ENCODE data around the gene AFTPH.

AFTPH gene

GRCh38 chr2:64538764-64539433, 14.8 kb downstream of the AFTPH start:
- TF ChIP-seq CTCF (conservative IDR thresholded peaks at IDR 0.05; ENCODE audit: low read length) = no peak
- H3K4me3 ChIP-seq (ENCODE audit: low read length) = no peak overlapping the region
- no peak for DNase-seq (ENCODE audit: low read depth)

- no peak for TF ChIP-seq CTCF (conservative IDR thresholded peaks at IDR 0.05; ENCODE audit: low read length)
- no peak for DNase-seq (ENCODE audit: low read depth)
Observed at GRCh38 chr2:64540615-64541014, 16.5 kb downstream of the AFTPH start.

DNA sequence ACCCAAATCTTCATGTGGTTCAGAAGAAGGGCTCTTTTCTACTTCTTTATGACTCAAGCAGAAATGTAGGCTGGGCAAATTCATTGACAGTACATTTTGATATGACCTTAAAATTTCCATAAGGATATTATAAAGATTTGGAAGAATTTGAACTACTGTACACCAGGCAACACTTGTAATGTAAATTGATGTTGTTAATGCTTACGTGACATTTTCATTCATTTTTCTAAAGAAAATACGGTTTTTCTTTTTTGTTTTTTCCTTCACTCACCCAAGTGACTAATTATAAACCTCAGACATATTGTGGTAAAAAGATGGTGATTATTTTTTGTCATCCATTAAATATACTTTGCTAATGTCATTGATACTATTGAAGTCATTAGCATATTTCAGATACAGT, 17.4 kb downstream of the AFTPH start:
- no peak for DNase-seq (ENCODE audit: low read depth)
- TF ChIP-seq CTCF (conservative IDR thresholded peaks at IDR 0.05; ENCODE audit: low read length) = no peak
- no peak overlapping the region for H3K4me3 ChIP-seq (ENCODE audit: low read length)

More at GRCh38 chr2:64540615-64541014, 16.5 kb downstream of the AFTPH start:
- no peak overlapping the region for H3K4me3 ChIP-seq (ENCODE audit: low read length)

DNA sequence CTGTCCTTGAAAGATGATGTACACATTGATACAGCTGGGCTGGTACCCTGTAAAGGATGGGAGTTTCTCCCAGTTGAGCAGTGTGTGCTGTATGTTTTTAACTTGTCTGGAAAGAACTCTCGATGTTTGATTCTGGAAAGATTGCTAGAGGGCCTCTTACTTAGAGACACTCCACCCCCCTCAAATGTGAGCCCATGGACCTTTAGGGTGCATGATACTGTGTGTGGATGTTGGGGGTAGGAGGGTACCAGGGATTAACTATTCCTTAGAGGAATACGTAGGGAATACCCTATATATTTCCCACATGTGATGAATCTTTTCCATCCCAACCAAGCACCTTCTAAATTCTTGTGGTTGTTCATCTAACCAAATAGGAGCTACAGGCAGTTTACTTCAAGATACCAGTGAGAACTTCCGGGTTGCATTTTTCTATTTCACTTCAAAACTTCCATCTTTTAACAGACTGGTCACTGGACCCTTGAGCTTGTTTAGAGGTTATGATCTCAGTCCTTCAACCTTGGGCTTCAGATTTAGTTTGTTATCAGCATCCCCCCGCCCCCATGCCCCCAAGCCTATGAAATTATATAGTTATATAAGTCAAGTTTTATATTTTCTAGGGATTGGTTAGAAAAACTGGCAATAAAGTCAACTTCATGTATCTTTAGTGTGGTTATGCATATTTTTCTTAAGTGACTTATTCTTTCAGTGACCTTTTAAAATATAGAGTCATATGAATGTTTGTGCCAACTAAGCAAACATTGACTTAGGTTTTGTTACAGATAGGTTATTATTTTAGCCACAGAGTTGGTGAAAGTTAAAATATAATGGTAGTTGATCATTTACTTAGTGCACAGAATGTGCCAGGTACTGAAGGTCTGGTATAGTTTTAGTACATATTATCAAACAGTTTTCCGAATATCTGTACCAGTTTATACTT, 18.2 kb downstream of the AFTPH start:
- no peak overlapping the region for H3K4me3 ChIP-seq (ENCODE audit: low read length)
- TF ChIP-seq CTCF (conservative IDR thresholded peaks at IDR 0.05; ENCODE audit: low read length) = no peak
- no peak for DNase-seq (ENCODE audit: low read depth)

- no peak for TF ChIP-seq CTCF (conservative IDR thresholded peaks at IDR 0.05; ENCODE audit: low read length)
- H3K4me3 ChIP-seq (ENCODE audit: low read length) = no peak overlapping the region
- peak; percentile 59 for DNase-seq (ENCODE audit: low read depth)
Observed at GRCh38 chr2:64543008-64543697, 19.0 kb downstream of the AFTPH start.

DNA sequence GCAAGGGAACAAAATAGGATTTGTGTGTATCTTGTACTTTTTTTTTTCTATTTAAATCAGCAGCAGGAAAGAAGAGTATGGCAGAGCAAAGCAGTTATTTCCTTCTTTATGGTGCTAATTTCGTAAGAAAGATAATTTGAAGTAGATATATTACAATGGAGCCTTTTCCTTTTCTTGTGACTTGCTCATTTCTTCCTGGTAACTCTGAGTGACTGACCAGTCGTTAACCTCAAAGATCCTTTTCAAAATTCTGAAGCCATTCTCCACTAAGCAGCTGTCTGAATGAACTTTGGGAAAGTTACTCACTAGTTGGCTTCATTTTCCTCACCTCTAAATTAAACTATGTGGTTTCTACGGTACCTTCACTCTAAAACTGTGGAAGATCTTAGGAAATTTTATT, 24.6 kb downstream of the AFTPH start:
- DNase-seq (ENCODE audit: low read depth) = no peak
- TF ChIP-seq CTCF (conservative IDR thresholded peaks at IDR 0.05; ENCODE audit: low read length) = no peak
- no peak overlapping the region for H3K4me3 ChIP-seq (ENCODE audit: low read length)

Data from AG10803 (cell line).